NCI-H524 (cell line): ENCODE measurements around the gene IL7R.

Experiments
- DNase-seq, 2 experiments: peaks; one replicate each; lab custom pipeline; 2025; lab: John Stamatoyannopoulos, UW

The IL7R gene, protein sequence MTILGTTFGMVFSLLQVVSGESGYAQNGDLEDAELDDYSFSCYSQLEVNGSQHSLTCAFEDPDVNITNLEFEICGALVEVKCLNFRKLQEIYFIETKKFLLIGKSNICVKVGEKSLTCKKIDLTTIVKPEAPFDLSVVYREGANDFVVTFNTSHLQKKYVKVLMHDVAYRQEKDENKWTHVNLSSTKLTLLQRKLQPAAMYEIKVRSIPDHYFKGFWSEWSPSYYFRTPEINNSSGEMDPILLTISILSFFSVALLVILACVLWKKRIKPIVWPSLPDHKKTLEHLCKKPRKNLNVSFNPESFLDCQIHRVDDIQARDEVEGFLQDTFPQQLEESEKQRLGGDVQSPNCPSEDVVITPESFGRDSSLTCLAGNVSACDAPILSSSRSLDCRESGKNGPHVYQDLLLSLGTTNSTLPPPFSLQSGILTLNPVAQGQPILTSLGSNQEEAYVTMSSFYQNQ

DNA sequence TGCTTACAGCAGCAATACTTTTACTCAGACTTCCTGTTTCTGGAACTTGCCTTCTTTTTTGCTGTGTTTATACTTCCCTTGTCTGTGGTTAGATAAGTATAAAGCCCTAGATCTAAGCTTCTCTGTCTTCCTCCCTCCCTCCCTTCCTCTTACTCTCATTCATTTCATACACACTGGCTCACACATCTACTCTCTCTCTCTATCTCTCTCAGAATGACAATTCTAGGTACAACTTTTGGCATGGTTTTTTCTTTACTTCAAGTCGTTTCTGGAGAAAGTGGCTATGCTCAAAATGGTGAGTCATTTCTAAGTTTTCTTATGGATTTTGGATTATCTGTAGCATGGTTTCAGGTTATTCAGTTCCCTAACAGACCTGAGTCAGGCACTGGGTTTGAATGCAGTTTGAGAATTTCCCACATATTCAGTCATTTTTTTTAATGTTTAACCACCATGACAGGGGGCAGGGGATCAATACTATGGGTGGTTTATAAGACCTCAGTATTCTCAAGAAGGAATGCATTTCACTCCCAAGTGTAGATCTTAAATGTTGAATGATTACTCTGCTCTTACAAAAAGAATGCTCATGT, at the start of gene IL7R:
Gene IL7R, plus strand, starts transcription at position 127 of the 587 bp plus-strand sequence. Its CDS starts 87 bp downstream, at position 214.
- no peak for DNase-seq

DNA sequence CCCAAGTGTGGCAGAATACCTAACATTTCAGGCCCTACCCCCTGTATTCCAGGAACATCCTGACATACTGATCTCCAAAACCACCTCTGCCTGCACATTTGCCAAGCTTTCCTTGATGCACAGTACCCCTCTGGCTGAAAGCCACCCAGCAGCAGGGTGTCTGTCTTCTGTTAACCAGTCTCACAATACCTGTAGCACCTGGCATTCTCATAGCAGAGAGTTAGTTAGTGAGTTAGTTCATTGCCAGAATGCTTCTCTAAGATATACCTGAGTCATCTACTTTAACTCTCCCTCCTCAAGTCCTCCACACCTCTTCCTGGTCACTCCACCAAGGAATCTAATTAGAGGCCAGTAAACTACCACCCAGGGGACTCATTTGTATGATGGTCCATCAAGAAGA, 46.1 kb upstream of the IL7R start:
- DNase-seq = no peak

DNA sequence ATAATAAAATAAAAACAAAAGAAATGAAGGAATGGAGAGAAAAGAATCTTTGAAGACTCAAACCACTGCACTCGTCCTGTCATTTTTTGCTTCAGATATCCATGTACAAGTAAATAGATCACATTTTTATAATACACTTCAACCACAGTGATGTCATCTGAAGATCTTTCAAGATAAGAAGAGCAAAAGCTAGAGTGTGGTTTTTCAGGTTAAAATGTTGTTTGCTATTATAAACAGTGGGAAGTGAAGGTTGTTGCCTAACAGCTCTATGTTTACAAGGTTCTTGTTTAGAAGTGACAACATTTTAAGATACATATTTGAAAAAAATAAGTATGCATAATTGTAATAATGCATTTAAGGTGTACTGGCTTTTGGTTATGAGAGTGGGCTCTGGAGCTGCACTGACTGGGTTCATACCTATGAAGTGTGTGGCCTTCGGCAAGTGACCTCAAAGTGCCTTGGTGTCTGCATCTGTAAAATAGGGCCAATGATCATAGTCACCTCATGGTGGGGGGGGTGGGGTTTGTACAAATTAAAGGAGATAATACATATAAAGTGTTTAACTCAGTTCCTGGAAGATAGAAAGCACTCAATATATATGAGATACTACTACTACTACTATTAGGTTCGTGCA, 45.5 kb upstream of the IL7R start:
- no peak for DNase-seq

DNA sequence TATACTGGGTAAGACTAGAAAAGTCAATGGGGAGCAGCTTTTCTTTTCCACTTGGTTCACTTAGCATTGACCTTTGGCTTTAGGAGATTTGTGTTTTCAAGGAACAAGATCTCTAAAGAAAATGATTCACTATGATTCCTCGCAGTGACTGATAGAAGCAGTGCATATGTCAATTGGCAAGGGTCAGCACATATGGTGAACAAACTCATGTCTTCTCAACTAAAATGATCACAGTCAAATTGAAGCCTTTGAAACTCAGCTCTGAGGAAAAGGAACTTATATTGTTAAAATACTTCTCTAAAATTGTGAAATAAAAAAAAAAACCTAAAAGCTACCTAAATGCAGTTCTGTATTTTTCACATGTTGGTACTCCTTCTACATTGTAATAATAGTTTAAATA, 43.2 kb upstream of the IL7R start:
- no peak for DNase-seq

DNA sequence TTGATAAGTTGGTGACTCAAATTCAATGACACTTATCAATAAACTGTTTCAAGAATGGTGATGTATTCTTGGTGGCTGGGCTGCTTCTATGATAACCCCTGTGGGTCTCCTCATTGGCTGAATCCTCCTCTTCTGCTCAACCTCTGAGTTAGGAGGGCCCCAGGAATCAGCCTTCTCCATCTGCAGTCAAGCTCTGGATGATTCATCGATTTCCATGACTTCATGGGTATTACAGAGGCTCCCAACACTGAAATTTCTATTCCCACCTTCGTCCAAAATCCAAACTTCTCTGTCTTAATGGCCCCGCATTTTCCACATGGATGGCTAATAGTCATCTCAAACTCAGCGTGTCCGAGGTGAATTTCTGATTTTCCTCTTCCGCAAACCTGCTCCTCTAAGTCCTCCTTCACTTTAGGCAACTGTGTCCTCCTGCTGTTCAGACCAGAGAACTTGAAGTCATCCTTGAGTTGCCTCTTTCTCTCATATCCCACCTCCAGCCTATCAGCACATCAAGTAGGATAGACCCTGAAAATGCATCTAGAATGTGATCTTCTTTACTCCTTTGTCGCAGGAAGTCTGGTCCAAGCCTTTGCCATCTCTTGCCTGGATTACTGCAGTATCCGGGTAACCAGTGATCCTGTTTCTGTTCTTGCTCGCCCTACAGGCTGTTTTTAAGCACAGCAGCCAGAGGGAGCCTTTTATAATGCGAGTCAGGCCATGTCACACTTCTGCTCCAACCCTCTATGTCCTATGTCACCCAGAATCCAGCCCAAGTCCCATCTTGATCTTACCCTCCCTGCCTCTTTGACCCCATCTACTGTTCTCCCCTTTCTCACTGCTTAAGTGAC, 41.4 kb upstream of the IL7R start:
- DNase-seq = peak; percentile 49 to 51

DNA sequence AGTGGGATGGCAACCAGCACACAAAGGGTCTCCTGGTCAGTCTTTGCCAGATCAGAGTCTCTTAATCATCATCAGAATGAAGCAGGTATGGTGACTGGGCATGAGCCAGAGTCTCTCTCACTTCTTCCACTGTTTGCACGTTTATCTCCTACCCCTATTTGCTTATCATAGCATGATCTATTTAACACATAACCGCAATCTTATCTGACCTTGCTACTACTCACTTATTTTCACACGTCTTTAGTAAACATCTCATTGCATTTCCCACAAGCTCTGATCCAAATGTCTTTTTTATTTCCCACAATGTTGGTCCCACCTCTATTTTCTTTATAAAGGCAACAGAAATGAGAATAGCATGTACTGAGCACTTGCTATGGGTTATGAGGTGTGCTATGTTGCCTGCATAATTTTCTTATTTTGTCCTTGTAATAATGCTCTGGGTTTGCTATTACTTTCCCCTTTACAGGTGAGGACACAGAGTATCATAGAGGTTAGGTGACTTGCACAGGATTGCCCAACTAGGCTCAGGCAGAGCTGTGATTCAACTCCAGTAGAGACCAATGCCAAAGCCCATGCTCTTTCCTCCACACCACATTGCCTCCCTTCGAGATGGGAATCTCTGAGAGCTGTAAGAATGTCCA, 39.7 kb upstream of the IL7R start:
- no peak for DNase-seq

DNA sequence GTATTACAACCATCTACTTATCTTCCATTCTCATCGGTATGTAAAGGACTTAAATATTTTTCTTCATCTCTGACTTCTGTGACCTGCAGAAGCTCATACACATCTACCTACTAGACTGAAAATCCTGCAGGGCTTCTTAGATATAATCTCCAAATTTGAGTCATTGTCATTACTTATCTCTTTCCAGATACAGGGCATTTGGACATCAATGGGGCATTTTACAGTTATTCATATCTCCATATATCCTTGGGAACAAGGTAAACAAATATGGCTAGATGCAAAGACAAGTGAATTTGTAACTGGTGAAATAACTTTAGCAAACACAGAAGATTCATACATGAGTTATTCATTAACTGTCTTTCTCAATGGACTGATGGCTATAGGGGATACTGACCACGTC, 37.7 kb upstream of the IL7R start:
- no peak for DNase-seq

DNA sequence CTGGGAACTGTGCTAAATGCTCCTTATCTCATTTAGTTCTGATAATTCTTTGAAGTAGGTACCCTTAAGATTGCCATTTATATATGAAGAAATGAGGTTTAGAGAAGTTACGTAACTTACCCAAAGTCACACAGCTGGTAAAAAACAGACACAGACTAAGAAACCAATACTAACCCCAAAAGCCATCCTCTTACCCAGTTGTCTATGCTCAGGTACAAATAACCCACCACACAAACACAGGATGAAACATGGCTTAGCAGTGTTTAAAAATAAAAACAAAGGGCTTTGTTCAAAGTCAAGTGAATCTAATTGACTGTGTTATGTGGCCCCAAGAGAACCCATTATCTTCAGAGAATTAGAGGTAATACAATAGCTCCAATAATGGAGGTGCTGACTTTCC, 37.0 kb upstream of the IL7R start:
- DNase-seq = no peak

DNA sequence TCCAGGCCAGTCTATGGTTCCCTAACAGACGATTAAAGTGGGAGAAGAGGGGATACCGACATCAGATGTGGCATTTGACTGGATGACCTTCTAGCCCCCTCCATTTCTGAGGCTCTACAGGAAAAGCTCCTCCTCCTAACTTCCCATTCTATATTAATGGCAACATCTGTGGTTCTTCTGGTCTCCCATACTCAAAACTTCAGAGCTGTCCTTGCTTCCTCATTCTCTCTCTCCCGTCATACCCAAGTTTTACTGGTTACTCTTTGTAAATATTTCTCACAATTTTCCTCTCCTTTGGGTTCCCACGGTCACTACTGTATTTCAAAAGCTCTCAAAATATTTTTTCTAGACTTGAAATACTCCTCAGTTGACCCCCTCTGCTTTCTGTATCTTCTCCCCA, 36.0 kb upstream of the IL7R start:
- no peak for DNase-seq

DNA sequence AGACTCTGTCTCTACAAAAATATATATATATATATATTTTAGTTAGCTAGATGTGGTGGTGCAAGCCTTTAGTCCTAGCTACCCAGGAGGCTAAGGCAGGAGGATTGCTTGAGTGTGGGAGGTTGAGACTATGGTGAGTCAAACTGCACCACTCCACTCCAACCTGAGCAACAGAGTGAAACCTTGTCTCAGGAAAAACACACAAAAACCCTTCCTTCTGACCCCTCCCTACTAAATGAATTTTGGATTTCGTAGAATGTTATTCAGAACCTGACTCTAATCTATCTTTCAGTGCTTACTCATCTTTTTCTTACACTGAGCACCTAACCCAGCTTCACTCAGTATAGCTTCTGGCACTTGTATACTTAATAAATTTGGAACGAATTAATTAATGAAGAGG, 35.2 kb upstream of the IL7R start:
- DNase-seq = no peak

DNA sequence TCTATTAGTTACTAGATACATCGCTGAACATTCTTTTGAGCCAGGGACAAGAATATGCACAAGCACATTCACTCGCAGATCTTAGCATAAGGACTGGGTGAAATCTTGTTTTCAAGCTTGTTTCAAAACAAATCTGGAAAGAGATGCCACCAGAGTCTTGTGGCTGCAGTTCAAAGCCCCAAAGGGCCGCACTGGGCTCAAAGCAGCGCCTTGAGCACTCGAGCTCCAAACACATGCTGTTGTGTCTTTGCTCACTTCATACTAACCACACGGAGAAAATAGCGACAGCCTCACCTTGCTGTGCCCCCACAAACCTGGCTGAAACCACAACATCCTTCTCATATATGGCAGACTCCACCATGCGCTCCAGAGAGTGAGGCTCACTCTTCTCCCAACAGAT, 34.2 kb upstream of the IL7R start:
- DNase-seq = no peak

DNA sequence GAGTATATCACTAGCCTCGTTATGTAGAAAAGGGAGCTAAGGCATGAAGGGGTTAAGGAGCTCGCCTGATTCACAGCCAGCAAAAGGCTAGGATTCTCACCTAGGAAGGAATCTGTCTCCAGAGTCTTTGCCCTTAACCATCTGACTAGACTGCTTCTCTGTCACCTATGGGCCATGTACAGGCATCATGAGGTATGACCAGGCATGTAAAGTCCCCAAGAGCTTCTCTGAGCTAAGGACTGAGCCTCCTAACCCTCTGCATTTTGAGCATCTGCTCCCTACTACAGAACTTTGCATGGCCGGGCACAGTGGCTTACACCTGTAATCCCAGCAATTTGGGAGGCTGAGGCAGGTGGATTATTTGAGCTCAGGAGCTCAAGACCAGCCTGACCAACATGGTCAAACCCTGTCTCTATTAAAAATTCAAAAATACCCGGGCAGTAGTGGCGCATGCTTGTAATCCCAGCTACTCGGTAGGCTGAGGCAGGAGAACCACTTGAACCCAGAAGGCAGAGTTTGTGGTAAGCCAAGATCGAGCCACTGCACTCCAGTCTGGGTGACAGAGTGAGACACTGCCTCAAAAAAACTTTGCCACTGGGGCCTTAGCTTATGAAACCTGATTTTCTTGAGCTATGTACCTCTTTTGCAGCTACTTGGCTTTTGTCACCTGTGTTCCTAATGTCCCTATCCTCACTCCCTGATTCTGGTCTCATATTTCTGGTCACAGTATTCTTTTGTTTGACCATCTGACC, 33.2 kb upstream of the IL7R start:
- no peak for DNase-seq

DNA sequence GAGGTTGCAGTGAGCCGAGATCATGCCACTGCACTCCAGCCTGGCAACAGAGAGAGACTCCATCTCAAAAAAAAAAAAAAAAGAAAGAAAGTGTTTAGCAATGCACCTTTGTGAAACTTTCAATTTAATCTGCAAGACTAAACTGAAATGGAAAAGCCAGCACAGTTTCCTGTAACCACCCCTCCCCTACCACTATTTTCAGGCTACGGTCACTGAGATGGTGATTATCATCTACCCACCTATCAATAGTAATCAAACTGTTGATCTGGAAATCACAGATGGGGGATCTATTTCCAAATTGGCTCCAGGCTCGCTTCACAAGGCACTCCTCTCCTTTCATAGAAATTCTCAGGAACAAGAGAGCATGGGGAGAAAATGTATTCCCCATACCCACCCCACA, 30.6 kb upstream of the IL7R start:
- DNase-seq = no peak

DNA sequence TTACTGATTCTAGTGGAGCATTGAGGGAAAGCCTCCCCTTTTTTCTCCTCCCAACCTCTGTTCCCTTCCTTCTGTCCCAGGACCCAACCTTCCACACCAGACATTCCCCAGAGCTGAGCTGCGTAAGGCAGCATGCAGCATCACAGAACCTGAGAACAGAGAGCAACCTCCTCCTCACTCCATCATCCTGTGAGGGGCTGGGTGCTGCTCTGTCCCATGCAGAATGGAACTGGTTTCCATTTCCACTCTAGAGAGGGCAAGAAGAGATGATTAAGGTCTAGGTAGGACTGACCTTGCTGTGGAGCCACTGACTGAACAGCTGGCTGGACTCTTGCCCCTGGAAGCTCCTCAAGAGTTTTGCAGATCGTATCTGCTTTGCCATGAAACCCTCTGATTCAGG, 30.1 kb upstream of the IL7R start:
- DNase-seq = no peak

DNA sequence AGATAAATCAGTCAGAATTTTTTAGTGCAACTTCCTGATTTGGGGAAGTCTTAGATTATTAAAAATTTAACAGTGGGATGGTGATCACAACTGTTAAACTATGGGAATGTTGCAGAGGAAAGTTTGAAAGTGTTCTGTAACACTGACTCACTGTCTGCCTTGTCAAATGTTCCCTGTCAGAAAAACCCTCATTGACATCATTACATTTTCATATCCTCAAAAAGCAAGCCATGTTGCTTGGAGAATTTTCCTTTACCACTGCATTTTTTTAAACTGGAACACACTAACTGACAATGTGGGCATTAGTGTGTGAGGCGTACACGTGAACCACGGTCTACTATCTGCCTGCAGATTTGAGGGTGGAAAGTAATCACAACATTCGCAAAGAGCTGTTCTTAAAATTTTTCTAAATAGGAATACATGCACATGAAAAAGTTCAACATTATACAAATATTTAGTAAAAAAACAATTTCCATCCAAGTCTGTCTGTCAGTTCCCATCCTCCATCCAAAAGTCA, 28.6 kb upstream of the IL7R start:
- DNase-seq = no peak

DNA sequence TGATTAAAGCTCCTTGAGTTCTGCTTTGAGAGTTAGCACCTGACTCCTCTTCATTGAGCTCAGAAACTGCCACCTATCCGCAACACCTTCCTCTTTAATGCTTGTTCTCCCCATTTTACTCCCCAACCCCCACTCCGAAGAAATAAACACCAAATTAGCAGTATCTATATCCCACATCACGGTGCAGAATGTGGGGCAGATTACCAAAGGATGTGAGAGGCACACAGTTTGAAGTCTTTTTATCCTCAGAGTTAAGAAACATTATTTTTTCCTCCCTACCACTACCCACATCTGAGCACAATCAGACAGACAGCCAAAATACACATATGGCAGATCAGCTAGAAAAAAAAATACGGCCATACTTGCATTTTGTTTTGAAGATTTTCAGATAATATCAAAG, 26.1 kb upstream of the IL7R start:
- DNase-seq = no peak

DNA sequence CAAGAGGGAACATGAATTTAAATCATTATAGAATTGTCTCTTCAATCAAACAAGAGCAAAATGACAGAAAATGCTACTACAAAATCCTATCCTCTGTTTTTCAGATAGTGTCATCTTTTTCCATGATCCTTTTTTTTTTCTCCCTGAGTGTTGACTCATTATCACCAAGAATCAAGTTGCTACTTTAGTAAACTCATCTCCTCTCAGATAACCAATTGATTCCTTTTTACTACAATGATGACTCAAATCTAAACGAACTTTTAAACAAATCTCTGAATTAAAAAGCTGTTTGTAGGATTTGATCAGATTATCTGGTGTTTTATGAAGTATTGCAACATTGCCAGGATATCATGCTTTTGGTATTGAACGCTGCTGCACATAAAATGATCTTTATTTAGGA, 23.9 kb upstream of the IL7R start:
- DNase-seq = no peak

DNA sequence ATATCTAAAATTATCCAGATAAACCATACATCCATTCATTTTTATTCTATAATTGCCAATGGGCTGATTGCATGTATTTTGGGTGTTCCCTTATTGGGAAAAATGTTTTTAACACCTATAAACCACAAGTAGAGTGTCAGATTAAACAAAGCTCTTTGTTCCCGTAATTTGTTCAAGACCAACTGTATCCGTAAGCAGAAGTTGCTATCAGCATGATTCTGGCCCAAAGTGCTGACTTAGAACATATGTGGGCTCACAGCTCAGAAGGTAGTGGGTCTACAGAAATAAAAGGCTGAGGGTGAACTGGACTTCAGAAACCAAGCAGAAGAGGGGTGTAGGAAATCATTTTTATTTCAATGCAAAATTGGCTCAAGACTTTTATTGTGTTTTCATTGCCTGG, 23.5 kb upstream of the IL7R start:
- DNase-seq = no peak

DNA sequence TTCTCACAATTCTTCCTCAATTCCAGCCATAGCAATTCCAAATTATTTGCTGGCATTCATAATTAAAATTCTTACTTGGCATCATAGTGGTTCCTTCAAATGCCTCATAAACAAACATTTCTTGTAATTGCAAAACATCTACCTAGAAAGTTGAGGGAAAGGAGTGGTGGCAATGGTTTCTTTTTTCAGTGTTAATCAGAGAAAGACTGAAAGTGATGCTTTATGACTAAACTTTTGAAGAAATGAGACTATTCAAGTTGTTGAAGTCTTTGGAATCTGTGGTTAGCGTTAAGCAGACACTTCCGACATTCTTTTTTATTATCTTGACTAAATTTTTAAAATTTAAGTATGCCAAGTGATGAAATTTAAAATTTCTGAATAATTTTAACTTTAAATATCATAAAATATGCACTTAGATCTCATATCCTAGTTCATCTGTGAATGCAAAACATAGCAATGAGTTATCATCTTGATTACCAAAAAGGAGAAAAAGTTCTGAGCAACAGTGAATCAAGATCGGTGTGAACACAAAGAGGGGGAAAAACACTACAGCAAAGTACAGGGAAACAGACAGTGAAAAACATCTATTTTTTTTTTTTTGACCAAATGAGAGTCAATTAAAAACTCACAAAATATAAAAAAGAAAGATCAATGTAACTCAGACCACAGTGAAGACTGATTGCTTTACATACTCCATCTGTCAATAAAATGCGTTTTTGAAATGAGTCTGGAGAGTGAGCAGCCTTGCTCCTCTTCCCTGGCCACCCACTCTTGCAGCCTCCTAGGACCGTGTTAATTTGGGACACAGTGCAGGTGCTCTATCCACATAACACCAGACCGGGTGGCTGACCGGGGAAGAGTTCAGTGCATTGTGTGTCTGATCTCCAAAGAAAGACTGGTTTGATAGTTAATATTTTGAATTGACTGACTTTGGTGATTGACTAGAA, 20.6 kb upstream of the IL7R start:
- DNase-seq = no peak
